ENCODE results near the gene UBTF.

GRCh38 chr17:44267818-44268490 lies 48.5 kb upstream of the UBTF start, which contains the start of gene SLC4A1:
- no peak for TF ChIP-seq POLR2AphosphoS5 (IDR thresholded peaks at IDR 0.05; ENCODE audit: borderline replicate concordance, low read depth, low read length)
- TF ChIP-seq EZH2 (IDR thresholded peaks at IDR 0.05): no peak
- no peak for TF ChIP-seq FOXP2 (optimal IDR thresholded peaks at IDR 0.05; ENCODE audit: control extremely low read depth, extremely low read length, insufficient read depth)

All from SK-N-MC (cell line).